AG04450 (cell line): ENCODE data around the gene NHS. TPM values are rescaled to one million over a fixed set of nuclear protein-coding genes. Genes with fewer than 3 reads are reported as not detected.

ENCODE experiments used
- CTCF ChIA-PET: fragments of 300-600, 350-600 bp; formaldehyde crosslinking; extraction: SDS; loops from one replicate; lab custom pipeline; 2022; ENCODE audit warnings: antibody characterized with exemption, inconsistent platforms; lab: Charles Lee
- POLR2A ChIA-PET: fragments of 350-600 bp; formaldehyde crosslinking; extraction: SDS; loops from one replicate; lab custom pipeline; 2021; ENCODE audit warnings: antibody characterized with exemption, inconsistent platforms; lab: Yijun Ruan, JAX
- DNase-seq: peaks from one replicate; pipeline ENCODE4 v3.0.0-alpha.2; 2011; ENCODE audit warnings: low read depth, low spot score
- H3K27ac ChIP-seq: one replicate; pipeline ENCODE4 v1.5.1; 2012; ENCODE audit warnings: low read depth, low read length, control low read depth
- H3K27me3 ChIP-seq: one replicate; pipeline ENCODE4 v1.6.0; 2012; ENCODE audit warnings: low read length; ENCODE audit not compliant: control insufficient read depth, insufficient read depth
- H3K4me3 ChIP-seq: 2 replicates; pipeline ENCODE4 v1.5.1; 2011; ENCODE audit warnings: mild to moderate bottlenecking, low read depth, low read length, control low read depth
- H3K9me3 ChIP-seq: 2 replicates; pipeline ENCODE4 v1.5.1; 2012; ENCODE audit warnings: low read length; ENCODE audit not compliant: control insufficient read depth, insufficient read depth
- CTCF ChIP-seq: IDR thresholded peaks from 2 replicates; pipeline ENCODE4 v1.5.1; 2011; ENCODE audit warnings: low read depth, low read length, control low read depth, inconsistent platforms
- polyA plus RNA-seq: library from polyadenylated mRNA; depleted of rRNA; stranded (reverse); fragments of >200 nt; gene quantifications from 2 replicates; pipeline ENCODE4 v1.2.3, GENCODE V29; 2011

The NHS gene
- polyA plus RNA-seq, 1 experiment: 2.0 TPM

- TF ChIP-seq CTCF: no peak
- POLR2A ChIA-PET: interaction anchor here (0.6 kb wide), 1 partner anchor 47 kb away, joined by 3 read pairs; no protein-coding TSS in a partner anchor
- CTCF ChIA-PET: interaction anchor here (0.9 kb wide), 1 partner anchor 131 kb away, joined by 4 read pairs; no protein-coding TSS in a partner anchor
- Histone ChIP-seq H3K27ac (no peak overlapping the region), H3K4me3 (no peak overlapping the region), H3K9me3 (no peaks in the 10 kb centered on the region), H3K27me3 (no peaks in the 10 kb centered on the region)
- DNase-seq: no peak
These were observed 84.7 kb downstream of the NHS start for GRCh38 chrX:17459661-17460060.

- H3K9me3 ChIP-seq: no peaks in the 10 kb centered on the region
- ChIA-PET POLR2A (interaction anchor here (0.7 kb wide), 1 partner anchor 63 kb away, joined by 5 read pairs; no protein-coding TSS in a partner anchor), CTCF (no interaction called here)
- H3K27ac ChIP-seq: no peak overlapping the region
- no peak for TF ChIP-seq CTCF
- H3K4me3 ChIP-seq: no peak overlapping the region
- H3K27me3 ChIP-seq: no peaks in the 10 kb centered on the region
- no peak for DNase-seq
These were observed 87.9 kb downstream of the NHS start for GRCh38 chrX:17462881-17463280.

- no peaks in the 10 kb centered on the region for H3K27me3 ChIP-seq
- ChIA-PET CTCF (no interaction called here), POLR2A (no interaction called here)
- H3K27ac ChIP-seq: no peak overlapping the region
- no peaks in the 10 kb centered on the region for H3K9me3 ChIP-seq
- TF ChIP-seq CTCF: no peak
- no peak overlapping the region for H3K4me3 ChIP-seq
- DNase-seq: no peak
These were observed 89.2 kb downstream of the NHS start for GRCh38 chrX:17464194-17464593.

- ChIA-PET POLR2A (no interaction called here), CTCF (no interaction called here)
- DNase-seq: no peak
- Histone ChIP-seq H3K4me3 (no peak overlapping the region), H3K27me3 (no peaks in the 10 kb centered on the region), H3K27ac (no peak overlapping the region), H3K9me3 (no peaks in the 10 kb centered on the region)
- TF ChIP-seq CTCF: no peak
These were observed 90.2 kb downstream of the NHS start for GRCh38 chrX:17465201-17465600.

GRCh38 chrX:17465802-17466201, 90.8 kb downstream of the NHS start:
- no peak for DNase-seq
- Histone ChIP-seq H3K27ac (no peak overlapping the region), H3K9me3 (no peaks in the 10 kb centered on the region), H3K27me3 (no peaks in the 10 kb centered on the region), H3K4me3 (no peak overlapping the region)
- CTCF ChIA-PET: no interaction called here
- POLR2A ChIA-PET: no interaction called here
- TF ChIP-seq CTCF: no peak
